Esophagus squamous epithelium (tissue), 5 donors: Measurements from ENCODE around the gene VPS35. TPM values are rescaled to one million over a fixed set of nuclear protein-coding genes. Genes with fewer than 3 reads are reported as not detected.

ENCODE experiments used
- DNase-seq: peaks from one replicate; lab custom pipeline; 2025; lab: John Stamatoyannopoulos, UW
- H3K27ac ChIP-seq, 4 donors: fragments of 200-600 bp; sonication (generic); one replicate each; pipeline ENCODE4 v1.5.1; 2016 to 2019; ENCODE audit warnings: mild to moderate bottlenecking in 1 of 4
- H3K27me3 ChIP-seq, 4 donors: fragments of 200-600 bp; sonication (generic); 1 replicate in 3 of 4; 2 replicates in 1 of 4; pipeline versions ENCODE4 v1.5.1 to v1.6.0; 2017 to 2021; ENCODE audit warnings: antibody characterized with exemption in 1 of 4
- H3K36me3 ChIP-seq, 3 donors: fragments of 200-600 bp; sonication (generic); one replicate each; pipeline ENCODE4 v1.5.1; 2016 to 2019
- H3K4me1 ChIP-seq, 3 donors: fragments of 200-600 bp; sonication (generic); one replicate each; pipeline ENCODE4 v1.5.1; 2017 to 2019
- H3K4me3 ChIP-seq, 4 donors: fragments of 200-600 bp; sonication (generic); 1 replicate in 3 of 4; 2 replicates in 1 of 4; pipeline ENCODE4 v1.5.1; 2016 to 2019; ENCODE audit warnings: mild to moderate bottlenecking in 2 of 4, moderate library complexity in 1 of 4
- H3K9me3 ChIP-seq, 3 donors: fragments of 200-600 bp; sonication (generic); one replicate each; pipeline ENCODE4 v1.5.1; 2016 to 2019
- CTCF ChIP-seq, 6 experiments: fragments of 450-650 bp in 4 of 6; fragments of 200-600 bp in 2 of 6; sonication (generic) in 2 of 6; IDR thresholded peaks; one replicate each; pipeline ENCODE4 v1.5.1; 2016 to 2019; ENCODE audit warnings: antibody characterized with exemption in 6 of 6, mild to moderate bottlenecking in 4 of 6, moderate library complexity in 4 of 6
- POLR2A ChIP-seq, 4 donors: fragments of 450-650 bp; IDR thresholded peaks; one replicate each; pipeline ENCODE4 v1.6.1; 2017; ENCODE audit warnings: antibody characterized with exemption in 4 of 4, mild to moderate bottlenecking in 4 of 4, moderate library complexity in 3 of 4
- WGBS, 2 donors: methylation state at CpG; one replicate each; pipeline ENCODE4 v1.1.5; 2018; 5-methylcytosine and 5-hydroxymethylcytosine counted together
- intact Hi-C: fragments of 100-400 bp; cut with DNase I; formaldehyde crosslinking; loops from one replicate; pipeline ENCODE4 v1.15.0; 2022
- total RNA-seq, 4 donors: library from RNA; depleted of rRNA; stranded (reverse); fragments of >200 nt; gene quantifications; one replicate each; pipeline ENCODE4 v1.1.0, GENCODE V29; 2016
- donor health status: DM: yes; HTN: yes; CAD: no.

The VPS35 gene
- total RNA-seq, 4 donors from 2014 or later: 34.0 to 129 (median 88.0) TPM

GRCh38 chr16:46649588-46650253 lies 39.3 kb downstream of the VPS35 start:
- TF ChIP-seq CTCF (IDR thresholded peaks at IDR 0.05): no peak
- no peak for TF ChIP-seq POLR2A (IDR thresholded peaks at IDR 0.05)
- no peaks in the 10 kb centered on the region for H3K27me3 ChIP-seq
- intact Hi-C loops: no loop called here
- peak overlapping the region in 3 of 4 donors; percentile 18 to 43 (median 26) for H3K4me3 ChIP-seq
- 71 to 79% methylated on average over 17 to 24 of the region's 27 CpGs for WGBS, 2 donors
- no peaks in the 10 kb centered on the region for H3K4me1 ChIP-seq
- peak overlapping the region in 3 of 4 donors; percentile 46 to 70 (median 67) for H3K27ac ChIP-seq
- DNase-seq: no peak
- H3K9me3 ChIP-seq: peaks cover 0 to 3% (median 0%) of the 10 kb centered on the region in 3 donors
- H3K36me3 ChIP-seq: no peaks in the 10 kb centered on the region

GRCh38 chr16:46648656-46649055 lies 40.3 kb downstream of the VPS35 start:
- TF ChIP-seq POLR2A (IDR thresholded peaks at IDR 0.05): no peak
- no peak for TF ChIP-seq CTCF (IDR thresholded peaks at IDR 0.05)
- 85 to 94% methylated on average over 8 of the region's 8 CpGs for WGBS, 2 donors
- H3K9me3 ChIP-seq: peaks cover 0 to 5% (median 0%) of the 10 kb centered on the region in 3 donors
- intact Hi-C loops: no loop called here
- H3K27me3 ChIP-seq: no peaks in the 10 kb centered on the region
- DNase-seq: no peak
- H3K4me1 ChIP-seq: no peaks in the 10 kb centered on the region
- no peaks in the 10 kb centered on the region for H3K36me3 ChIP-seq
- peak overlapping the region in 1 of 4 donors; percentile 70 for H3K27ac ChIP-seq
- H3K4me3 ChIP-seq: no peak overlapping the region

GRCh38 chr16:46638947-46639925 lies 49.7 kb downstream of the VPS35 start:
- WGBS, 2 donors: 45 to 61% methylated on average over 9 of the region's 9 CpGs
- no peak for DNase-seq
- Histone ChIP-seq H3K36me3 (no peaks in the 10 kb centered on the region), H3K4me3 (no peak overlapping the region), H3K27ac (no peak overlapping the region), H3K27me3 (no peaks in the 10 kb centered on the region), H3K4me1 (peaks cover 0 to 10% (median 7%) of the 10 kb centered on the region in 3 donors), H3K9me3 (no peaks in the 10 kb centered on the region)
- intact Hi-C loops: no loop called here
- no peak for TF ChIP-seq CTCF (IDR thresholded peaks at IDR 0.05)
- no peak for TF ChIP-seq POLR2A (IDR thresholded peaks at IDR 0.05)

DNA sequence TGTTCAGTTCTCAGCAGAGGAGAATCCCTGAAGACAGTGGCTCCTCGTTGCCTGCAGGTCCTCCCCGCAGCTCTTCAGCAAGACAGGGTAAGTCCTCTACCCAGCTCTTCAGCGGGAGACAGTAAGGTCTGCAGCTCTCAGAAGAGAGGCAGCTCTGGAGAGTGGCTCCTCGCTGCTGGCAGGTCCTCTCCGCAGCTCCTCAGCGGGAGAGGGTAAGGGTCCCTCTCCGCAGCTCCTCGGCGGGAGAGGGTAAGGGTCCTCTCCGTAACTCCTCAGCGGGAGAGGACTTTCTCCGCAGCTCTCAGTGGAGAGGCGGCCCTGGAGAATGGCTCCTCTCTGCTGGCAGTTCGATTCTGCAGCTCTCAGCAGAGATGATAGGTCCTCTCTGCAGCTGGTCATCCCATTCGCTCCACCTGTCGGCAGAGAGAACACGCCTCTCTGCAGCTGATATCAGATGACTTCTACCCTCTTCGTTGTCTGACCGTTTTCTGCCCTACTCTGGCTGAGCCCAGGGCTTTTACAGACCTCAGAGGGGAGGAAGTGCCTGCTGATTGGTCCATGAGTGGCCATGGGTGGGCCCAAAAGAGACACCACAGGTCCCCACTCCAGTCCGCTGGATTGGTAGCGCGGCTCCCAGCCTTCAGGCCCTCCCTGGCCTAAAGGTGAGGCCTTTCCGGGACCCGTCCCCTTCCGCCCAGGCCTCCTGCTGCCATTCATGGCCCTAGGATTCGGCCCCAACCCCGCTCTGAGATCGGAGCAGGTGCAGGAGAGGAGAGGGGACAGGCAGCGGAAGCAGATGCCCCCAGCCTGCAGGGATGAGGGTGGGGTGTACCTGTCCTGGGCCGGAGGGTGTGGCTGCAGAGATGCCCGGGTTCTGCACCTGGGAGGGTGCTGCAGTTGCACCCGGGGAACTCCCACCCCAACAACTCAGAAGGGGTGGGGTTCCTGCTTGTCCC lies 55.9 kb downstream of the VPS35 start:
- 71 to 94% methylated on average over 2 to 10 of the region's 32 CpGs for WGBS, 2 donors
- H3K4me1 ChIP-seq: peaks cover 0 to 12% (median 0%) of the 10 kb centered on the region in 3 donors
- no peak for DNase-seq
- H3K27ac ChIP-seq: no peak overlapping the region
- H3K4me3 ChIP-seq: no peak overlapping the region
- TF ChIP-seq CTCF (IDR thresholded peaks at IDR 0.05) (no peak), POLR2A (IDR thresholded peaks at IDR 0.05) (no peak)
- intact Hi-C loops: no loop called here
- no peaks in the 10 kb centered on the region for H3K9me3 ChIP-seq
- H3K36me3 ChIP-seq: no peaks in the 10 kb centered on the region
- H3K27me3 ChIP-seq: no peaks in the 10 kb centered on the region
